ENCODE measurements around the gene TP53INP2. TPM values are rescaled to one million over a fixed set of nuclear protein-coding genes. Genes with fewer than 3 reads are reported as not detected.

The TP53INP2 gene
- total and polyA plus RNA-seq, 2 of the 8 experiments (the other 6 are each of a cell fraction or from before 2014, with no cell fraction given): 2.4 to 4.8 TPM

GRCh38 chr20:34750484-34750883, 46.3 kb downstream of the TP53INP2 start:
- Histone ChIP-seq H4K91ac (replicated peaks; ENCODE audit: insufficient read length, low read length) (no peak overlapping the region), H2BK5ac (ENCODE audit: low read depth, low read length) (no peak overlapping the region), H2BK120ac (replicated peaks; ENCODE audit: low read depth, low read length) (no peak overlapping the region), H3K4me1 (replicated peaks in 1 of 4; ENCODE audit: control insufficient read depth in 3 of 4, insufficient read depth in 4 of 4, low read length in 3 of 4) (no peaks in the 10 kb centered on the region), H4K20me1 (replicated peaks in 1 of 2; ENCODE audit: control insufficient read depth in 1 of 2, insufficient read depth in 2 of 2, low read length in 2 of 2) (peaks cover 0 to 2% of the 10 kb centered on the region in 2 experiments), H2BK15ac (ENCODE audit: low read length) (no peak overlapping the region), H4K8ac (ENCODE audit: extremely low read depth, insufficient read depth, low read length) (no peak overlapping the region), H2BK20ac (ENCODE audit: low read length) (no peak overlapping the region), H3K36me3 (ENCODE audit: control insufficient read depth in 2 of 4, insufficient read depth in 4 of 4, low read length in 3 of 4) (peaks cover 2 to 8% (median 4%) of the 10 kb centered on the region in 4 experiments; a peak in 6 of 8 replicates), H3K79me2 (ENCODE audit: control insufficient read depth in 1 of 2, insufficient read depth in 2 of 2, low read length in 2 of 2) (no peaks in the 10 kb centered on the region), H2AK5ac (ENCODE audit: low read depth, low read length) (no peak overlapping the region), H3K4ac (replicated peaks; ENCODE audit: insufficient read length, low read depth, low read length) (no peak overlapping the region), H4K5ac (ENCODE audit: insufficient read length, low read depth, low read length) (no peak overlapping the region), H3K27me3 (replicated peaks in 1 of 4; ENCODE audit: control insufficient read depth in 3 of 4, extremely low read depth in 1 of 4, insufficient read depth in 3 of 4, low read length in 3 of 4) (no peaks in the 10 kb centered on the region), H3K23me2 (ENCODE audit: low read depth, low read length) (no peaks in the 10 kb centered on the region), H3K23ac (ENCODE audit: insufficient read length) (no peak overlapping the region), H3K56ac (replicated peaks; ENCODE audit: insufficient read length, low read depth, low read length) (no peak overlapping the region), H3K27ac (ENCODE audit: low read depth, low read length) (no peak overlapping the region), H2BK12ac (ENCODE audit: low read depth, low read length) (no peak overlapping the region), H2AFZ (ENCODE audit: low read length) (no peak overlapping the region), H3K4me3 (ENCODE audit: extremely low read depth in 1 of 4, insufficient read depth in 2 of 4, low read depth in 3 of 4, low read length in 4 of 4) (no peak overlapping the region), H3K79me1 (ENCODE audit: low read depth, low read length) (no peaks in the 10 kb centered on the region), H3K18ac (ENCODE audit: extremely low read depth, low read length) (no peak overlapping the region), H3K14ac (ENCODE audit: insufficient read length) (no peak overlapping the region), H3K9ac (replicated peaks in 1 of 4; ENCODE audit: extremely low read depth in 1 of 4, low read depth in 3 of 4, low read length in 3 of 4) (no peak overlapping the region), H3K4me2 (ENCODE audit: insufficient read depth in 1 of 2, low read depth in 2 of 2, low read length in 2 of 2) (no peak overlapping the region), H3K9me3 (ENCODE audit: insufficient read depth in 2 of 2, low read depth in 1 of 2, low read length in 1 of 2) (no peaks in the 10 kb centered on the region)
- DNase-seq (ENCODE audit: low read depth in 1 of 2, low spot score in 2 of 2): no peak
- TF ChIP-seq CHD2 (IDR thresholded peaks at IDR 0.05; ENCODE audit: low read length): no peak
- TF ChIP-seq TAF7 (optimal IDR thresholded peaks at IDR 0.05; ENCODE audit: borderline replicate concordance, low read depth, low read length): no peak
- no peak for TF ChIP-seq SP2 (IDR thresholded peaks at IDR 0.05; ENCODE audit: low read length)
- TF ChIP-seq USF2 (IDR thresholded peaks at IDR 0.05; ENCODE audit: low read length): no peak
- TF ChIP-seq ZNF274 (IDR thresholded peaks at IDR 0.05; ENCODE audit: borderline replicate concordance, extremely low read depth, low read length): no peak
- TF ChIP-seq JUND (IDR thresholded peaks at IDR 0.05; ENCODE audit: low read length): no peak
- no peak for TF ChIP-seq HDAC6 (IDR thresholded peaks at IDR 0.05; ENCODE audit: low read depth, low read length)
- no peak for TF ChIP-seq MAX (IDR thresholded peaks at IDR 0.05)
- no peak for TF ChIP-seq ASH2L (IDR thresholded peaks at IDR 0.05; ENCODE audit: low read length)
- TF ChIP-seq EGR1 (IDR thresholded peaks at IDR 0.05; ENCODE audit: borderline replicate concordance, low read depth, low read length): no peak
- no peak for TF ChIP-seq YY1 (IDR thresholded peaks at IDR 0.05; ENCODE audit: low read depth, low read length)
- TF ChIP-seq MAFK (IDR thresholded peaks at IDR 0.05; ENCODE audit: low read depth, low read length): no peak
- no peak for TF ChIP-seq SUZ12 (IDR thresholded peaks at IDR 0.05; ENCODE audit: low read length)
- no peak for TF ChIP-seq PHF8 (conservative IDR thresholded peaks at IDR 0.05; ENCODE audit: low read depth, low read length)
- POLR2A ChIA-PET (ENCODE audit: partially characterized antibody): no interaction called here
- FAIRE-seq: no peak
- 70% methylated on average over 2 of the region's 2 CpGs; no CpG with 5 or more reads in 1 of the 2 experiments for WGBS, 2 experiments (ENCODE audit: extremely low coverage in 1 of 2, insufficient coverage in 1 of 2, insufficient read length in 1 of 2, insufficient replicate concordance in 2 of 2, low coverage in 1 of 2, low lambda C conversion rate in 2 of 2, missing lambda C conversion rate in 1 of 2)
- CTCF ChIA-PET (ENCODE audit: partially characterized antibody): interaction anchor here (0.9 kb wide), 1 partner anchor 17 kb away, joined by 3 read pairs; no protein-coding TSS in a partner anchor
